H1 (cell line): ENCODE measurements around the gene SEMA3D. TPM values are rescaled to one million over a fixed set of nuclear protein-coding genes. Genes with fewer than 3 reads are reported as not detected.

Source experiments
- CHD2 ChIP-seq: IDR thresholded peaks from 2 replicates; pipeline ENCODE4 v1.6.1; 2012; ENCODE audit warnings: low read length, improper control_type of control experiment
- polyA plus RNA-seq, 7 experiments: library from polyadenylated mRNA; depleted of rRNA in 3 of 7; stranded (reverse) in 5 of 7; unstranded in 2 of 7; fragments of >200 nt in 5 of 7; fragments of 200-250 nt in 2 of 7; gene quantifications; 1 replicate in 5 of 7; 2 replicates in 1 of 7; 4 replicates in 1 of 7; pipeline versions ENCODE4 v1.2.1 to v1.2.3, GENCODE V29; 2011 to 2013; ENCODE audit warnings: missing spikeins in 2 of 7, mixed read lengths in 2 of 7
- total RNA-seq: library from RNA; stranded (reverse); fragmentation: NEBNext Ultra II Directional; extraction: Animal tissue kit (Norgen Biotek cat#: 25700); gene quantifications from 2 replicates; pipeline ENCODE4 v1.2.1, GENCODE V29; 2021

The SEMA3D gene
- total and polyA plus RNA-seq, 2 of the 8 experiments (the other 6 are each of a cell fraction or from before 2014, with no cell fraction given): 1.6 to 3.5 TPM

DNA sequence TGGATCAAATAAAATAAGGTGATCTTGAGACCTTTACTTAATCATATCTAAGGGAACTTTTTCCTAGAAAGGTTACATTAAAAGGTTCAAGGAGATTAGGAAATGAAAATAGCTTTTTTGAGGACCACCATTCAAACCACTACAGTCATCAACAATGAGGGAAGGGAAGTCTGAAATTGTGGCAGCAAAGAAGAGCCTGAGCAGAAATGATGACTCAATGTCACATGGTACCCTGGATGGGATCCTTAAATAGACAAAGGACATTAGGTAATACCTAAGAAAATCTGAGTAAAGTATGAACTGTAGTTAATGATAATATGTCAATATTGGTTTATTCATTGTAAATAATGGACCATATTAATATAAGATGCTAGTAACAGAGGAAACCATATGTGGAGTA is 236.0 kb downstream of the SEMA3D start (continued):
- TF ChIP-seq CHD2: no peak
- TF ChIP-seq, all 59 proteins: peak for 0
